ENCODE results near the gene SPATS2.

DNA sequence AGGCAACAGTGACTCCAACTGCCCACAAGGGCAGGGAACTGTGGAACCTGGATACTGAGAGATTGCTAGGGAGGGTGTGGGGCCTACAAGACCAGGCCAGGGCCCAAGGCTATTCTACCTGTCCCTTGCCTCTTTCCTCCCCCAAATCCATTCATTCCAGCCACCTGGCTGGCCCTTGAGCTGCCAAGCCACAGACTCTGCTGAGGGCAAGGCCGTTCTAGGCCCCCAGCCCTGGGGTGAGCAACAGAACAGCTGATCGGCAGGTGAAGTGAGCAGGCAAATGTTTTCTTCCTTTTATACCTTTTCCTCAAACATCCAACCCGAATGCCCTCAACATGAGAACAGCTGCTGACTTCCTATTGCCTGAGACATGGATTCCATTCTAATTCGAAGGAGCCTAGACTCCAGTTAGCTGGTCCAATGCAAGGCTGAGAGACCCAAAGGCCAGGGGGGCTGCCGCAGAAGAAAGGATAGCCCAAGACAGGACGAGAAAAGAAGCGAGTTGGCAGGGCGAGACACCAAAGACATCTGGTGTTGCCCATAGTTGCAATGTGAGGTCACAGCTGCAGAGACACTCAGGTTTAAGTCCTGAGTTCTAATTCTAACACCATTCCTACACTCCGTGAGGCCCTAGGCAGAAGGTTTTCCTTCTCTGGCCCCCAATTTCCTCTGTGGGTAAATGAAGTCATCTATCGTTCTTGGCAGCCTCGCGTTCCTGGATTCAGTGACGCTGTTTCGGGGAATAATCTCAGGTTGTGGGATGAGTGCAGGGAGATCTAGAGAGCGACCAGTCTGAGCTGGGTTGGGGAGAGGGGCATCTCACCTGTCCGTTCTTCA is 31.9 kb upstream of the SPATS2 start:
- TF ChIP-seq, protein P1, sequence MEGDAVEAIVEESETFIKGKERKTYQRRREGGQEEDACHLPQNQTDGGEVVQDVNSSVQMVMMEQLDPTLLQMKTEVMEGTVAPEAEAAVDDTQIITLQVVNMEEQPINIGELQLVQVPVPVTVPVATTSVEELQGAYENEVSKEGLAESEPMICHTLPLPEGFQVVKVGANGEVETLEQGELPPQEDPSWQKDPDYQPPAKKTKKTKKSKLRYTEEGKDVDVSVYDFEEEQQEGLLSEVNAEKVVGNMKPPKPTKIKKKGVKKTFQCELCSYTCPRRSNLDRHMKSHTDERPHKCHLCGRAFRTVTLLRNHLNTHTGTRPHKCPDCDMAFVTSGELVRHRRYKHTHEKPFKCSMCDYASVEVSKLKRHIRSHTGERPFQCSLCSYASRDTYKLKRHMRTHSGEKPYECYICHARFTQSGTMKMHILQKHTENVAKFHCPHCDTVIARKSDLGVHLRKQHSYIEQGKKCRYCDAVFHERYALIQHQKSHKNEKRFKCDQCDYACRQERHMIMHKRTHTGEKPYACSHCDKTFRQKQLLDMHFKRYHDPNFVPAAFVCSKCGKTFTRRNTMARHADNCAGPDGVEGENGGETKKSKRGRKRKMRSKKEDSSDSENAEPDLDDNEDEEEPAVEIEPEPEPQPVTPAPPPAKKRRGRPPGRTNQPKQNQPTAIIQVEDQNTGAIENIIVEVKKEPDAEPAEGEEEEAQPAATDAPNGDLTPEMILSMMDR (conservative IDR thresholded peaks at IDR 0.05; ENCODE audit: low read depth, low read length), result no peak
- no peak for TF ChIP-seq MXI1 (IDR thresholded peaks at IDR 0.05; ENCODE audit: borderline replicate concordance, low read depth, low read length)
- TF ChIP-seq RCOR1 (IDR thresholded peaks at IDR 0.05; ENCODE audit: insufficient replicate concordance, low read length), result no peak
- no peak for TF ChIP-seq POLR2A (IDR thresholded peaks at IDR 0.05; ENCODE audit: low read depth, low read length)
- TF ChIP-seq SMC3 (IDR thresholded peaks at IDR 0.05; ENCODE audit: low read depth, low read length), result no peak
- TF ChIP-seq BHLHE40 (IDR thresholded peaks at IDR 0.05; ENCODE audit: low read depth, low read length), result no peak
- TF ChIP-seq RFX5 (IDR thresholded peaks at IDR 0.05; ENCODE audit: low read depth, low read length), result no peak
- TF ChIP-seq, protein P2, sequence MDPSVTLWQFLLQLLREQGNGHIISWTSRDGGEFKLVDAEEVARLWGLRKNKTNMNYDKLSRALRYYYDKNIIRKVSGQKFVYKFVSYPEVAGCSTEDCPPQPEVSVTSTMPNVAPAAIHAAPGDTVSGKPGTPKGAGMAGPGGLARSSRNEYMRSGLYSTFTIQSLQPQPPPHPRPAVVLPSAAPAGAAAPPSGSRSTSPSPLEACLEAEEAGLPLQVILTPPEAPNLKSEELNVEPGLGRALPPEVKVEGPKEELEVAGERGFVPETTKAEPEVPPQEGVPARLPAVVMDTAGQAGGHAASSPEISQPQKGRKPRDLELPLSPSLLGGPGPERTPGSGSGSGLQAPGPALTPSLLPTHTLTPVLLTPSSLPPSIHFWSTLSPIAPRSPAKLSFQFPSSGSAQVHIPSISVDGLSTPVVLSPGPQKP (IDR thresholded peaks at IDR 0.05; ENCODE audit: borderline replicate concordance, low read depth, low read length), result no peak
- TF ChIP-seq RAD21 (IDR thresholded peaks at IDR 0.05; ENCODE audit: low read length), result no peak
- TF ChIP-seq, protein P3, sequence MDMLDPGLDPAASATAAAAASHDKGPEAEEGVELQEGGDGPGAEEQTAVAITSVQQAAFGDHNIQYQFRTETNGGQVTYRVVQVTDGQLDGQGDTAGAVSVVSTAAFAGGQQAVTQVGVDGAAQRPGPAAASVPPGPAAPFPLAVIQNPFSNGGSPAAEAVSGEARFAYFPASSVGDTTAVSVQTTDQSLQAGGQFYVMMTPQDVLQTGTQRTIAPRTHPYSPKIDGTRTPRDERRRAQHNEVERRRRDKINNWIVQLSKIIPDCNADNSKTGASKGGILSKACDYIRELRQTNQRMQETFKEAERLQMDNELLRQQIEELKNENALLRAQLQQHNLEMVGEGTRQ (IDR thresholded peaks at IDR 0.05; ENCODE audit: low read depth, low read length), result no peak
- TF ChIP-seq CEBPB (IDR thresholded peaks at IDR 0.05; ENCODE audit: low read depth, low read length), result no peak
- TF ChIP-seq MAFK (IDR thresholded peaks at IDR 0.05; ENCODE audit: low read depth, low read length), result no peak

Data from IMR-90 (cell line).